Activated naive CD4-positive, alpha-beta T cell treated with anti-CD3 and anti-CD28 coated beads, Interleukin-2, amount 10 ng/mL, durations not matched to agents 5 hours and 36 hours (primary cell): Measurements from ENCODE around the gene ZNF133. TPM values are rescaled to one million over a fixed set of nuclear protein-coding genes. Genes with fewer than 3 reads are reported as not detected.

ENCODE experiments used
- total RNA-seq, 2 experiments: library from RNA; stranded (reverse); gene quantifications; one replicate each; pipeline ENCODE4 v1.2.3, GENCODE V29; 2021

ZNF133 gene
- 10 to 100 TPM in 1 of 2 experiments, 1 to 10 TPM in 1; 8.2 to 10.3 TPM for total RNA-seq

DNA sequence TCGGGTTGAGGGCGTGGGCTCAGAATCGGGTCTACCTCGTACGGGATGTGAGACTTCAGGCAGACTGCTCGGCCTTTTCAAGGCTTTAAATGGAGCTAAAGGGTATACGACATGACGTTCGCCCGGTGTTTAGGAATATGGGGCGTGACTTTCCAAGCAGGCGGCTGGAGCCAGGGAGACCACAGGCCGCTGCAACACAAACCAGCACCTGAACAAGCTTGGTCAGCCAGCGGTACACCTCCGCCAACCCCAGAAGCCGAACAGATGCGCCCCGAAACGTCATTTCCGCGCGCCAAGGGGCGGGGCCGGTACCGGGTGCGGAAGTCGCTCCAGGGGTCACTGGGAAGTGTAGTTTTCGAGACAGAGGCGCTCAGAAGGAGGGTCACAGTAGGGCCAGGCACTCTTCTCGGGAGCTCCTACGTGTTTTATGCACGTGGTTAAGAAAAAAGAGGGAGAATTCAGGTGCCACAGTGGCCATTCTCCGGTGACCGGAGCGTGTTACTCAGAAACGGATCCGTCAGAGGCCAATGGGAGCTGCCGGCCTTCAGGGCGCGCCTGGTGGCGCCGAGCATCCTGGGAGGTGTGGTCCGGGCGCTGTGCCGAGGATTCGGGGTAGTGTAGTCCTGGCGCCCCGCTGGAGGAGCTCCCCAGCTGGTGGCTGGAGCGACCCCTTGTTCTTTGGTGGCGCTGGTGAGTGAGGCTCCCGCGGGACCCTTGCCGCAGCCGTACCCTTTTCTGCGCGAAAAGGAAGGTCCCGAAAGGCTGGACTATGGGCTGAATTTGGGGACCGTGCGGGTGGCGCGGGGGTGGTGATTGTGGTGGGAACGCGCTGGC, at the start of gene ZNF133:
Gene ZNF133 (plus strand): TSS at position 613 of the 834 bp plus-strand sequence. CDS start 17,160 bp downstream, outside the sequence.

Other genes starting within 250 kb of the ZNF133 start
- gene OVOL2, start 230.6 kb upstream of the ZNF133 start, total RNA-seq = not detected
- gene KAT14, start 150.7 kb upstream of the ZNF133 start, total RNA-seq = 10 to 100 TPM; 14.5 to 15.8 TPM
- gene PET117, start 150.7 kb upstream of the ZNF133 start, total RNA-seq = 10 to 100 TPM; 13.6 to 14.4 TPM
- gene DZANK1, start 178.5 kb downstream of the ZNF133 start, total RNA-seq = 1 to 10 TPM in 1 of 2 experiments, under 1 TPM in 1; 0.96 to 1.0 TPM
- gene POLR3F, start 178.9 kb downstream of the ZNF133 start, total RNA-seq = 1 to 10 TPM; 7.6 to 8.0 TPM
- 10 to 100 TPM; 14.2 to 14.6 TPM for gene RBBP9, start 208.7 kb downstream of the ZNF133 start, total RNA-seq
- 10 to 100 TPM; 68.1 to 69.3 TPM for gene SEC23B, start 219.4 kb downstream of the ZNF133 start, total RNA-seq